B cell (primary cell): ENCODE results near the gene ATP5F1B. TPM values are rescaled to one million over a fixed set of nuclear protein-coding genes. Genes with fewer than 3 reads are reported as not detected.

ENCODE experiments used
- ATAC-seq: fragments of 200-7000 bp; cut with Tn5 transposase; one replicate; pipeline ENCODE4 v1.10.0; 2021; ENCODE audit warnings: low read depth, mild to moderate bottlenecking, moderate number of reproducible peaks, moderate library complexity
- CTCF ChIA-PET: fragments of 350-600 bp; sonication (Branson Sonifier 250); formaldehyde crosslinking; loops from one replicate; lab custom pipeline; 2021; ENCODE audit warnings: antibody characterized with exemption, inconsistent platforms; lab: Charles Lee
- POLR2A ChIA-PET: fragments of 350-600 bp; sonication (Branson Sonifier 250); formaldehyde crosslinking; loops from one replicate; lab custom pipeline; 2021; ENCODE audit warnings: antibody characterized with exemption; lab: Charles Lee
- DNase-seq: peaks from one replicate; pipeline ENCODE4 v3.0.0; 2013
- H2AFZ ChIP-seq: 2 replicates; pipeline ENCODE4 v1.6.1; 2012; ENCODE audit warnings: mild to moderate bottlenecking, low read depth, low read length; ENCODE audit not compliant: insufficient read depth, poor library complexity, severe bottlenecking
- H3K27ac ChIP-seq, 2 donors: 1 replicate in 1 of 2; 2 replicates in 1 of 2; pipeline ENCODE4 v1.5.1; 2012 to 2013; ENCODE audit warnings: low read length in 2 of 2, mild to moderate bottlenecking in 2 of 2, moderate library complexity in 1 of 2
- H3K27me3 ChIP-seq, 4 experiments: fragments of 200-600 bp in 1 of 4; sonication (generic) in 1 of 4; replicated peaks in 1 of 4; 1 replicate in 2 of 4; 2 replicates in 2 of 4; pipeline versions ENCODE4 v1.6.1 to v1.7.0; 2013 to 2016; ENCODE audit warnings: low read length in 3 of 4, mild to moderate bottlenecking in 2 of 4, mixed read lengths in 1 of 4, moderate library complexity in 1 of 4; ENCODE audit not compliant: insufficient read depth in 4 of 4, control insufficient read depth in 3 of 4; ENCODE audit errors: control extremely low read depth in 1 of 4
- H3K36me3 ChIP-seq, 2 experiments: replicated peaks in 1 of 2; 1 replicate in 1 of 2; 2 replicates in 1 of 2; pipeline versions ENCODE4 v1.6.1 to v1.7.1; 2013; ENCODE audit warnings: low read length in 1 of 2; ENCODE audit not compliant: insufficient read depth in 2 of 2, control insufficient read depth in 1 of 2; ENCODE audit errors: control extremely low read depth in 1 of 2, extremely low read depth in 1 of 2
- H3K4me1 ChIP-seq, 2 donors: fragments of 200-600 bp in 1 of 2; sonication (generic) in 1 of 2; 1 replicate in 1 of 2; 2 replicates in 1 of 2; pipeline versions ENCODE4 v1.5.1 to v1.6.1; 2013 to 2017; ENCODE audit warnings: low read length in 2 of 2; ENCODE audit not compliant: control insufficient read depth in 2 of 2, insufficient read depth in 2 of 2
- H3K4me2 ChIP-seq: replicated peaks from 2 replicates; pipeline ENCODE3; 2012; ENCODE audit warnings: mild to moderate bottlenecking, low read depth, low read length; ENCODE audit not compliant: poor library complexity, severe bottlenecking
- H3K4me3 ChIP-seq, 5 experiments: fragments of 200-600 bp in 1 of 5; sonication (generic) in 1 of 5; 1 replicate in 3 of 5; 2 replicates in 2 of 5; pipeline versions ENCODE4 v1.5.1 to v1.7.0; 2011 to 2016; ENCODE audit warnings: low read length in 4 of 5, mild to moderate bottlenecking in 4 of 5, low read depth in 2 of 5, control low read depth in 1 of 5, moderate library complexity in 1 of 5; ENCODE audit not compliant: insufficient read depth in 1 of 5; ENCODE audit errors: control extremely low read depth in 1 of 5, extremely low read depth in 1 of 5
- H3K79me2 ChIP-seq: fragments of 200-600 bp; sonication (generic); one replicate; pipeline ENCODE4 v1.6.0; 2016; ENCODE audit warnings: low read length; ENCODE audit not compliant: control insufficient read depth, insufficient read depth
- H3K9ac ChIP-seq: fragments of 200-600 bp; sonication (generic); 2 replicates; pipeline ENCODE4 v1.6.1; 2017; ENCODE audit warnings: mild to moderate bottlenecking, low read length, moderate library complexity
- H3K9me3 ChIP-seq, 3 donors: one replicate each; pipeline versions ENCODE4 v1.6.1 to v1.7.1; 2013; ENCODE audit warnings: low read length in 2 of 3; ENCODE audit not compliant: control insufficient read depth in 2 of 3, insufficient read depth in 1 of 3; ENCODE audit errors: control extremely low read depth in 1 of 3
- H4K20me1 ChIP-seq: 2 replicates; pipeline ENCODE4 v1.6.0; 2012; ENCODE audit warnings: mild to moderate bottlenecking, low read length; ENCODE audit not compliant: insufficient read depth, control insufficient read depth, poor library complexity, severe bottlenecking
- H3K27ac Mint-ChIP-seq: one replicate; pipeline ENCODE4 v1.8.0; 2021; ENCODE audit warnings: mixed read lengths
- H3K27me3 Mint-ChIP-seq: one replicate; pipeline ENCODE4 v1.8.0; 2021; ENCODE audit warnings: mixed read lengths
- H3K4me1 Mint-ChIP-seq: one replicate; pipeline ENCODE4 v1.8.0; 2021; ENCODE audit warnings: mixed read lengths
- H3K4me3 Mint-ChIP-seq: one replicate; pipeline ENCODE4 v1.8.0; 2021; ENCODE audit warnings: mixed read lengths
- H3K9me3 Mint-ChIP-seq: one replicate; pipeline ENCODE4 v1.8.0; 2022; ENCODE audit warnings: mixed read lengths; ENCODE audit not compliant: insufficient read depth
- EZH2 ChIP-seq: IDR thresholded peaks from 2 replicates; pipeline ENCODE4 v1.6.1; 2012; ENCODE audit warnings: borderline replicate concordance, low read depth, mild to moderate bottlenecking, moderate library complexity, low read length; ENCODE audit not compliant: insufficient read depth, poor library complexity, severe bottlenecking
- WGBS: methylation state at CpG from one replicate; pipeline ENCODE4 v1.1.5; 2013; ENCODE audit warnings: missing lambda C conversion rate; ENCODE audit not compliant: insufficient coverage; 5-methylcytosine and 5-hydroxymethylcytosine counted together
- intact Hi-C: fragments of 100-400 bp; cut with micrococcal nuclease; formaldehyde crosslinking; loops from one replicate; pipeline ENCODE4 v1.10.0; 2022
- polyA plus RNA-seq: library from polyadenylated mRNA; depleted of rRNA; stranded (reverse); fragments of >200 nt; gene quantifications from 2 replicates; pipeline ENCODE4 v1.2.3, GENCODE V29; 2012
- total RNA-seq, 2 donors: library from RNA; stranded (reverse); fragments of 120-200 nt in 1 of 2; gene quantifications; 1 replicate in 1 of 2; 2 replicates in 1 of 2; pipeline versions ENCODE4 v1.2.3 to v1.2.4, GENCODE V29; 2013 to 2022
- TF ChIP-seq, protein P1 (sequence below): fragments of 200-600 bp; IDR thresholded peaks from one replicate; pipeline ENCODE4 v1.8.0; 2022; ENCODE audit warnings: antibody characterized with exemption, mild to moderate bottlenecking

ATP5F1B gene
- total and polyA plus RNA-seq, 2 donors (not counting 1 experiment from before 2014, with no cell fraction given), result 217 to 378 TPM

DNA sequence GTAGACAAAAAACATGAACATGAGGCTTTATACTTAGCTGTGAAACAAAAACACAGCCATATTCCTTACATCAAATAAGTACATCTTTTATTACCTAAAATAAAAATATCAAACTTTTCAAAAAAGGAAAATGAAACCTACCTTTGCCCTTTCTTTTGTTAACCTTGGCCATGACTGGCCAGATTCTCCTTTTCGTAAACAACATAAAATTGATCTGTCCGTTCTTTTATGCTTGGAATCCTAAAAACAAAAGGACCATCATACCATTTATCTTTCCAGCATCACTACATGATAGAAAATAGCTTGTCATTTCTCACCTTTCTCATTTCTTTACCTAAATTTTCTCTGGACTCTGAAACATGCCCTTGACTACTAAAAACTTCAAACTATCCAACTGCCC is 25.8 kb upstream of the ATP5F1B start:
- Histone ChIP-seq H3K27me3 (no peaks in the 10 kb centered on the region), H4K20me1 (peaks cover 87% of the 10 kb centered on the region), H3K9ac (no peak overlapping the region), H3K27ac (no peak overlapping the region), H3K79me2 (peaks cover 93% of the 10 kb centered on the region), H3K4me2 (no peak overlapping the region), H3K4me1 (no peaks in the 10 kb centered on the region), H3K4me3 (no peak overlapping the region), H3K9me3 (no peaks in the 10 kb centered on the region), H3K36me3 (peaks cover 18 to 58% of the 10 kb centered on the region in 2 experiments), H2AFZ (no peak overlapping the region)
- ATAC-seq (no peak), DNase-seq (no peak)
- Mint-ChIP-seq H3K27me3 (no peaks in the 10 kb centered on the region), H3K4me3 (no peak overlapping the region), H3K9me3 (no peaks in the 10 kb centered on the region), H3K27ac (no peak overlapping the region), H3K4me1 (peaks cover 23% of the 10 kb centered on the region)
- ChIA-PET CTCF (no interaction called here), POLR2A (no interaction called here)
- WGBS, result 100% methylated on average over 2 of the region's 2 CpGs
- intact Hi-C loops, result no loop called here
- TF ChIP-seq EZH2, result no peak
- TF ChIP-seq, protein P1, sequence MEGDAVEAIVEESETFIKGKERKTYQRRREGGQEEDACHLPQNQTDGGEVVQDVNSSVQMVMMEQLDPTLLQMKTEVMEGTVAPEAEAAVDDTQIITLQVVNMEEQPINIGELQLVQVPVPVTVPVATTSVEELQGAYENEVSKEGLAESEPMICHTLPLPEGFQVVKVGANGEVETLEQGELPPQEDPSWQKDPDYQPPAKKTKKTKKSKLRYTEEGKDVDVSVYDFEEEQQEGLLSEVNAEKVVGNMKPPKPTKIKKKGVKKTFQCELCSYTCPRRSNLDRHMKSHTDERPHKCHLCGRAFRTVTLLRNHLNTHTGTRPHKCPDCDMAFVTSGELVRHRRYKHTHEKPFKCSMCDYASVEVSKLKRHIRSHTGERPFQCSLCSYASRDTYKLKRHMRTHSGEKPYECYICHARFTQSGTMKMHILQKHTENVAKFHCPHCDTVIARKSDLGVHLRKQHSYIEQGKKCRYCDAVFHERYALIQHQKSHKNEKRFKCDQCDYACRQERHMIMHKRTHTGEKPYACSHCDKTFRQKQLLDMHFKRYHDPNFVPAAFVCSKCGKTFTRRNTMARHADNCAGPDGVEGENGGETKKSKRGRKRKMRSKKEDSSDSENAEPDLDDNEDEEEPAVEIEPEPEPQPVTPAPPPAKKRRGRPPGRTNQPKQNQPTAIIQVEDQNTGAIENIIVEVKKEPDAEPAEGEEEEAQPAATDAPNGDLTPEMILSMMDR, result no peak

DNA sequence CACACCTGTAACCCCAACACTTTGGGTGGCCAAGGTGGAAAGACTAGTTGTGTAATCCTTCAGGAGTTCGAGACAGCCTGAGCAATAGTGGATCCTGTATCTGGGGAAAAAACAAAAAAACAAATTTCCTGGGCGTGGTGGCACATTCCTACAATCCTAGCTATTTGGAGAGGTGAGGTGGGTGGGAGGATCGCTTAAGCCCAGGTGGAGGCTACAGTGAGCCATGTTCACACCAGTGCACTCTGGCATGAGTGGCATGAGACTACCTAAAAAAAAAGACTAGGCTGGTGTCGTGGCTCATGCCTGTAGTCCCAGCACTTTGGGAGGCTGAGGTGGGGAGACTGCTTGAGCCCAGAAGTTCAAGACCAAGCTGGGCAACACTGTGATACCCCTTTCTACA is 25.1 kb upstream of the ATP5F1B start:
- TF ChIP-seq, protein P1, result no peak
- no peak for TF ChIP-seq EZH2
- no peak overlapping the region for H2AFZ ChIP-seq
- H3K9me3 ChIP-seq, result no peaks in the 10 kb centered on the region
- H3K4me1 ChIP-seq, result no peaks in the 10 kb centered on the region
- H3K9ac ChIP-seq, result no peak overlapping the region
- ATAC-seq (no peak), DNase-seq (no peak)
- ChIA-PET CTCF (interaction anchor here (1.5 kb wide), 1 partner anchor 157 kb away, joined by 5 read pairs; no protein-coding TSS in a partner anchor), POLR2A (interaction anchor here (0.6 to 1.3 kb wide), 3 partner anchors 9 to 20 kb away, joined by 3 to 5 read pairs (median 3); no protein-coding TSS in a partner anchor)
- no peak overlapping the region for H3K4me3 Mint-ChIP-seq
- H3K4me3 ChIP-seq, result no peak overlapping the region
- H4K20me1 ChIP-seq, result peaks cover 82% of the 10 kb centered on the region
- H3K9me3 Mint-ChIP-seq, result no peaks in the 10 kb centered on the region
- peaks cover 85% of the 10 kb centered on the region for H3K79me2 ChIP-seq
- H3K27ac ChIP-seq, result no peak overlapping the region
- 93% methylated on average over 3 of the region's 4 CpGs for WGBS
- no peaks in the 10 kb centered on the region for H3K27me3 ChIP-seq
- no peak overlapping the region for H3K4me2 ChIP-seq
- H3K27ac Mint-ChIP-seq, result peak overlapping the region; percentile 20
- peaks cover 18% of the 10 kb centered on the region for H3K4me1 Mint-ChIP-seq
- H3K27me3 Mint-ChIP-seq, result no peaks in the 10 kb centered on the region
- intact Hi-C loops, result no loop called here
- H3K36me3 ChIP-seq, result peaks cover 18 to 66% of the 10 kb centered on the region in 2 experiments
